Measurements from ENCODE around the gene USP10.

Gene USP10

DNA sequence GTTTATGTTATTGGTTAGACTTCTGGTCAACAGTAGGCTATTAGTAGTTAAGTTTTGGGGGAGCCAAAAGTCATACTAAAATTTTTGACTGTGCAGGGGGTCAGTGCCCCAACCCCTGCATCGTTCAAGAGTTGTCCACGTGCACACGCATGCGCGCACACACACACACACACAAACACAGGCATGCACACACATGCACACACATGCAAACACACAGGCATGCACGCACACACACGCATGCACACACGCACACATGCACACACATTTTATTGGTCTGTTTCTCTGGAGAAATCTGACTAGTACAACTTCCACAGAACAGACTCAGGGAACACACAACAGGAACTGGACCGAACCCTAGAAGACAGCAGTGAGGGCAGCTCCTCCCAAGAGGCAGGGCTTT, 24.4 kb upstream of the USP10 start:
- no peaks in the 10 kb centered on the region for H3K4me1 ChIP-seq (ENCODE audit: control insufficient read depth, insufficient read depth, low read length, poor library complexity, severe bottlenecking)
- no peak overlapping the region for H3K4me3 ChIP-seq (ENCODE audit: extremely low read depth, insufficient read depth, low read length, poor library complexity, severe bottlenecking)
- no peaks in the 10 kb centered on the region for H3K36me3 ChIP-seq (ENCODE audit: control insufficient read depth, insufficient read depth, low read length)
- 60 to 84% methylated on average over 1 to 8 of the region's 9 CpGs for WGBS, 2 experiments (ENCODE audit: insufficient coverage in 2 of 2)
- H3K27ac ChIP-seq (ENCODE audit: low read depth, low read length, severe bottlenecking), result no peak overlapping the region
- H3K9me3 ChIP-seq (ENCODE audit: control insufficient read depth, low read length), result no peaks in the 10 kb centered on the region

- WGBS, 2 experiments (ENCODE audit: insufficient coverage in 2 of 2), result 92 to 96% methylated on average over 2 of the region's 2 CpGs
- H3K27ac ChIP-seq (ENCODE audit: low read depth, low read length, severe bottlenecking), result no peak overlapping the region
- H3K9me3 ChIP-seq (ENCODE audit: control insufficient read depth, low read length), result no peaks in the 10 kb centered on the region
- H3K36me3 ChIP-seq (ENCODE audit: control insufficient read depth, insufficient read depth, low read length), result no peaks in the 10 kb centered on the region
- H3K4me1 ChIP-seq (ENCODE audit: control insufficient read depth, insufficient read depth, low read length, poor library complexity, severe bottlenecking), result no peaks in the 10 kb centered on the region
- no peak overlapping the region for H3K4me3 ChIP-seq (ENCODE audit: extremely low read depth, insufficient read depth, low read length, poor library complexity, severe bottlenecking)
These were observed 23.9 kb upstream of the USP10 start for GRCh38 chr16:84675884-84676283.

GRCh38 chr16:84677017-84677803, 22.6 kb upstream of the USP10 start:
- WGBS, 2 experiments (ENCODE audit: insufficient coverage in 2 of 2), result 84% methylated on average over 10 of the region's 14 CpGs
- Histone ChIP-seq H3K9me3 (ENCODE audit: control insufficient read depth, low read length) (no peaks in the 10 kb centered on the region), H3K4me1 (ENCODE audit: control insufficient read depth, insufficient read depth, low read length, poor library complexity, severe bottlenecking) (no peaks in the 10 kb centered on the region), H3K36me3 (ENCODE audit: control insufficient read depth, insufficient read depth, low read length) (no peaks in the 10 kb centered on the region), H3K27ac (ENCODE audit: low read depth, low read length, severe bottlenecking) (no peak overlapping the region), H3K4me3 (ENCODE audit: extremely low read depth, insufficient read depth, low read length, poor library complexity, severe bottlenecking) (no peak overlapping the region)

GRCh38 chr16:84677849-84678248, 22.0 kb upstream of the USP10 start:
- H3K36me3 ChIP-seq (ENCODE audit: control insufficient read depth, insufficient read depth, low read length), result no peaks in the 10 kb centered on the region
- H3K4me1 ChIP-seq (ENCODE audit: control insufficient read depth, insufficient read depth, low read length, poor library complexity, severe bottlenecking), result no peaks in the 10 kb centered on the region
- no peak overlapping the region for H3K27ac ChIP-seq (ENCODE audit: low read depth, low read length, severe bottlenecking)
- H3K4me3 ChIP-seq (ENCODE audit: extremely low read depth, insufficient read depth, low read length, poor library complexity, severe bottlenecking), result no peak overlapping the region
- H3K9me3 ChIP-seq (ENCODE audit: control insufficient read depth, low read length), result no peaks in the 10 kb centered on the region
- WGBS, 2 experiments (ENCODE audit: insufficient coverage in 2 of 2), result 62 to 77% methylated on average over 6 of the region's 10 CpGs

- WGBS, 2 experiments (ENCODE audit: insufficient coverage in 2 of 2), result 90 to 94% methylated on average over 8 to 9 of the region's 9 CpGs
- H3K27ac ChIP-seq (ENCODE audit: low read depth, low read length, severe bottlenecking), result no peak overlapping the region
- H3K36me3 ChIP-seq (ENCODE audit: control insufficient read depth, insufficient read depth, low read length), result no peaks in the 10 kb centered on the region
- no peaks in the 10 kb centered on the region for H3K9me3 ChIP-seq (ENCODE audit: control insufficient read depth, low read length)
- no peaks in the 10 kb centered on the region for H3K4me1 ChIP-seq (ENCODE audit: control insufficient read depth, insufficient read depth, low read length, poor library complexity, severe bottlenecking)
- no peak overlapping the region for H3K4me3 ChIP-seq (ENCODE audit: extremely low read depth, insufficient read depth, low read length, poor library complexity, severe bottlenecking)
These were observed 21.3 kb upstream of the USP10 start for GRCh38 chr16:84678541-84678940.

DNA sequence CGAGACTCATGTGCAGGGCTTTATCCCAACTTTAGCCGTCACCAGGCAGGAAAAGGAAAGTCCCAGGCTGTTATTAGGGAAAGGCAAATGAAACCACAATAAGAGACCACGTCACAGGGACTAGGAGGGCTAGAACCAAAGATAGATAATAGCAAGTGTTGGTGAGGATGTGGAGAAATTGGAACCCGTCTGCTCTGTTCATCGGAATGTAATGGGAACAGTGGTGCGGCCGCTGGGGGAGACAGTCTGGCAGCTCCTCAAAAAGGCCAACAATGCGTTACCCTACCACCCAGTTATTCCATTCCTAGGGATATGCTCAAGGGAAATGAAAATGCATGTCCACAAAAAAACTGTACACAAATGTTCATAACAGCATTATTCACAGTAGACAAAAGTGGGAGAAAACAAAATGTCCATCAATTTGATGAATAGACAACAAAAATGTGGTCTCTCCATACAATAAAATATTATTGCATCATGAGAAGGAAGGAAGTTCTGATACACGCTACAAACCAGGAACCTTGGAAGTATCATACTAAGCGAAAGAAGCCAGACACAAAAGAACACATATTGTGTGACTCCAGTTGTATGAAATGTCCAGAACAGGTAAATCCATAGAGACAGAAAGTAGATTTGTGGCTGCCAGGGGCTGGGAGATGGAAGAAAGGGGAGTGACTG, 19.5 kb upstream of the USP10 start:
- 92 to 93% methylated on average over 4 to 6 of the region's 10 CpGs for WGBS, 2 experiments (ENCODE audit: insufficient coverage in 2 of 2)
- Histone ChIP-seq H3K4me3 (ENCODE audit: extremely low read depth, insufficient read depth, low read length, poor library complexity, severe bottlenecking) (no peak overlapping the region), H3K36me3 (ENCODE audit: control insufficient read depth, insufficient read depth, low read length) (no peaks in the 10 kb centered on the region), H3K27ac (ENCODE audit: low read depth, low read length, severe bottlenecking) (no peak overlapping the region), H3K4me1 (ENCODE audit: control insufficient read depth, insufficient read depth, low read length, poor library complexity, severe bottlenecking) (no peaks in the 10 kb centered on the region), H3K9me3 (ENCODE audit: control insufficient read depth, low read length) (no peaks in the 10 kb centered on the region)

DNA sequence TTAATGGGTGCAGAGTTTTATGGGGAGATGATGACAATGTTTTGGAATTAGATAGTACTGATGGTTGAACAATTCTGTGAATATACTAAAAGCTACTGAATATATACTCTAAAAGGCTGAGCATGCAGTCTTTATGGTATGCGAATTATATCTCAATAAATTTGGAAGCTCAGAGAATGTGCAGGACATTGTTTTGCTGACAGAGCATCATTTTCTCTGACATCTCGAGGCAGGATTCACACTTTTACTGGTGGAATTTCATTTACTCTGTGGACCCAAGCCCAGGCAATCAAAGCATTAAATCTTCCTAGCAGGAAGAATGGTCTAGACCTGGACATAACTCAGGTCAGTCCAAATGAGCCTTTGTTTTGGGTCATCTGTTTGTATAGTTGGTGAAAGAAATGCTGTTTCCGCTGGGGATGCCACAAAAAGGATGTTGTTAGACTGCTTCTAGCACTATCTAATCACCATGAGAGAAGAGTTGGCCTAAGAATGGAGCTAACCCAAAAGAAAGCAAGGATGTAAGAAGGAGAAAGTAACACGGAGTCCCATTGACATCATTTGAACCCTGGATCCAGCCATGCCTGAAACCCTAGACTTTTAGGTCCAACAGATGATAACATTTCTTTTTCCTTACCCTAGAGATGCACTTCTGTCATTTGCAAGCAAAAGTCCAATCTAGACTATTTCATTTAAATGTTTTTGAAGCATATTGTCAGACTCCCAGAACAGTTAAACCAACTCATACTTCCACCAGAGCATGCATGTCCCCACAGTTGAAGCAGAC, 18.8 kb upstream of the USP10 start:
- Histone ChIP-seq H3K36me3 (ENCODE audit: control insufficient read depth, insufficient read depth, low read length) (no peaks in the 10 kb centered on the region), H3K27ac (ENCODE audit: low read depth, low read length, severe bottlenecking) (no peak overlapping the region), H3K4me1 (ENCODE audit: control insufficient read depth, insufficient read depth, low read length, poor library complexity, severe bottlenecking) (no peaks in the 10 kb centered on the region), H3K4me3 (ENCODE audit: extremely low read depth, insufficient read depth, low read length, poor library complexity, severe bottlenecking) (no peak overlapping the region), H3K9me3 (ENCODE audit: control insufficient read depth, low read length) (no peaks in the 10 kb centered on the region)
- 82 to 93% methylated on average over 1 to 3 of the region's 4 CpGs for WGBS, 2 experiments (ENCODE audit: insufficient coverage in 2 of 2)

- Histone ChIP-seq H3K27ac (ENCODE audit: low read depth, low read length, severe bottlenecking) (no peak overlapping the region), H3K9me3 (ENCODE audit: control insufficient read depth, low read length) (peaks cover 9% of the 10 kb centered on the region), H3K4me1 (ENCODE audit: control insufficient read depth, insufficient read depth, low read length, poor library complexity, severe bottlenecking) (no peaks in the 10 kb centered on the region), H3K4me3 (ENCODE audit: extremely low read depth, insufficient read depth, low read length, poor library complexity, severe bottlenecking) (no peak overlapping the region), H3K36me3 (ENCODE audit: control insufficient read depth, insufficient read depth, low read length) (no peaks in the 10 kb centered on the region)
- WGBS, 2 experiments (ENCODE audit: insufficient coverage in 2 of 2), result 33 to 67% methylated on average over 8 to 9 of the region's 15 CpGs
These were observed 15.9 kb upstream of the USP10 start for GRCh38 chr16:84683691-84684591.

- Histone ChIP-seq H3K9me3 (ENCODE audit: control insufficient read depth, low read length) (peaks cover 9% of the 10 kb centered on the region), H3K36me3 (ENCODE audit: control insufficient read depth, insufficient read depth, low read length) (no peaks in the 10 kb centered on the region), H3K4me1 (ENCODE audit: control insufficient read depth, insufficient read depth, low read length, poor library complexity, severe bottlenecking) (no peaks in the 10 kb centered on the region), H3K27ac (ENCODE audit: low read depth, low read length, severe bottlenecking) (no peak overlapping the region), H3K4me3 (ENCODE audit: extremely low read depth, insufficient read depth, low read length, poor library complexity, severe bottlenecking) (no peak overlapping the region)
- WGBS, 2 experiments (ENCODE audit: insufficient coverage in 2 of 2), result 86 to 92% methylated on average over 4 of the region's 4 CpGs
These were observed 15.2 kb upstream of the USP10 start for GRCh38 chr16:84684592-84684965.

DNA sequence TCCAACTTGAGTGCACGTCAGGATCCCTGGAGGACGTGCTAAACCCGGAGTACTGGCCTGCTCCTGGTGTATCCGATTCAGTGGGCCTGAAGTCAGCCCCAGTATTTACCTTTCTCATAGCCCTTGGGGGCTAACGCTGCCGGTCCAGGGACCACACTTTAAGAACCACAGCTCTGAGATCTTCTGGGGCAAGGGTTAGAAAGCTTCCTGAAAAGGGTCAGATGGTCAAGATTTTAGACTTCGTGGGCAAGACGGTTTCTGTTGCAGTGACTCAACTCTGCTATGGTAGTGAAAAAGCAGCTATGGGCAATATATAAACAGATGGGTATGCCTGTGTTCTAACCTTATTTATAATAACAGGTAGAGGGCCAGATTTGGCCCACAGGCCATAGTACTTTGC, 14.6 kb upstream of the USP10 start:
- 80 to 99% methylated on average over 6 to 7 of the region's 8 CpGs for WGBS, 2 experiments (ENCODE audit: insufficient coverage in 2 of 2)
- no peak overlapping the region for H3K4me3 ChIP-seq (ENCODE audit: extremely low read depth, insufficient read depth, low read length, poor library complexity, severe bottlenecking)

More for the DNA sequence above, 14.6 kb upstream of the USP10 start:
- Histone ChIP-seq H3K36me3 (ENCODE audit: control insufficient read depth, insufficient read depth, low read length) (no peaks in the 10 kb centered on the region), H3K27ac (ENCODE audit: low read depth, low read length, severe bottlenecking) (no peak overlapping the region), H3K9me3 (ENCODE audit: control insufficient read depth, low read length) (peaks cover 9% of the 10 kb centered on the region), H3K4me1 (ENCODE audit: control insufficient read depth, insufficient read depth, low read length, poor library complexity, severe bottlenecking) (no peaks in the 10 kb centered on the region)
